SK-N-SH treated with all-trans-retinoic acid at 6 μM for 48 hours (cell line): ENCODE results near the gene SORCS3.

ENCODE experiments used
- ATAC-seq: fragments of 200-7000 bp; cut with Tn5 transposase; 3 replicates; pipeline ENCODE4 v1.9.1; 2020; ENCODE audit warnings: mild to moderate bottlenecking, moderate library complexity
- ARNTL ChIP-seq: fragments of 450-650 bp; formaldehyde crosslinking; IDR thresholded peaks from 2 replicates; pipeline ENCODE4 v1.5.0; 2020; ENCODE audit warnings: low read depth, mild to moderate bottlenecking, moderate library complexity, borderline replicate concordance
- BACH2 ChIP-seq: fragments of 250-450 bp; sonication (Bioruptor Pico); IDR thresholded peaks from 2 replicates; pipeline ENCODE4 v1.9.0; 2021; ENCODE audit warnings: mild to moderate bottlenecking, borderline replicate concordance
- CREB5 ChIP-seq: fragments of 250-450 bp; sonication (Bioruptor Pico); IDR thresholded peaks from 2 replicates; pipeline ENCODE4 v1.5.1; 2020; ENCODE audit warnings: low read depth, mild to moderate bottlenecking, moderate library complexity
- CSDC2 ChIP-seq: fragments of 250-450 bp; sonication (Bioruptor Pico); IDR thresholded peaks from 2 replicates; pipeline ENCODE4 v1.5.0; 2020; ENCODE audit warnings: mild to moderate bottlenecking, moderate library complexity
- CSRNP3 ChIP-seq: fragments of 250-450 bp; sonication (Bioruptor Pico); IDR thresholded peaks from 2 replicates; pipeline ENCODE4 v1.5.1; 2021; ENCODE audit warnings: mild to moderate bottlenecking, moderate library complexity
- ESRRG ChIP-seq: fragments of 250-450 bp; sonication (Bioruptor Pico); IDR thresholded peaks from 2 replicates; pipeline ENCODE4 v1.6.1; 2021; ENCODE audit warnings: mild to moderate bottlenecking
- GLIS3 ChIP-seq: fragments of 250-450 bp; sonication (Bioruptor Pico); IDR thresholded peaks from 2 replicates; pipeline ENCODE4 v1.5.0; 2020; ENCODE audit warnings: mild to moderate bottlenecking, moderate library complexity
- ISL1 ChIP-seq: fragments of 250-450 bp; sonication (Bioruptor Pico); IDR thresholded peaks from 2 replicates; pipeline ENCODE4 v2.1.2; 2022; ENCODE audit warnings: mild to moderate bottlenecking, moderate library complexity
- OSR1 ChIP-seq: fragments of 250-450 bp; sonication (Bioruptor Pico); IDR thresholded peaks from 2 replicates; pipeline ENCODE4 v1.8.0; 2022; ENCODE audit warnings: moderate library complexity, mild to moderate bottlenecking, inconsistent platforms
- PATZ1 ChIP-seq: fragments of 250-450 bp; sonication (Bioruptor Pico); IDR thresholded peaks from 2 replicates; pipeline ENCODE4 v1.8.0; 2020; ENCODE audit warnings: mild to moderate bottlenecking, moderate library complexity, borderline replicate concordance
- POU6F1 ChIP-seq: fragments of 250-450 bp; sonication (Bioruptor Pico); IDR thresholded peaks from 2 replicates; pipeline ENCODE4 v1.8.0; 2021; ENCODE audit warnings: low read depth, mild to moderate bottlenecking, moderate library complexity, borderline replicate concordance
- PPARA ChIP-seq: fragments of 250-450 bp; sonication (Bioruptor Pico); IDR thresholded peaks from 2 replicates; pipeline ENCODE4 v1.5.0; 2020; ENCODE audit warnings: mild to moderate bottlenecking, borderline replicate concordance
- RARB ChIP-seq: fragments of 250-450 bp; sonication (Bioruptor Pico); IDR thresholded peaks from 2 replicates; pipeline ENCODE4 v1.8.0; 2021; ENCODE audit warnings: mild to moderate bottlenecking, moderate library complexity
- SNAI2 ChIP-seq: fragments of 250-450 bp; sonication (Bioruptor Pico); IDR thresholded peaks from 2 replicates; pipeline ENCODE4 v1.5.0; 2020; ENCODE audit warnings: mild to moderate bottlenecking, moderate library complexity
- TCF4 ChIP-seq: fragments of 250-450 bp; sonication (Bioruptor Pico); IDR thresholded peaks from 2 replicates; pipeline ENCODE4 v1.8.0; 2021; ENCODE audit warnings: mild to moderate bottlenecking, moderate library complexity, borderline replicate concordance
- TOX ChIP-seq: fragments of 250-450 bp; sonication (Bioruptor Pico); IDR thresholded peaks from 2 replicates; pipeline ENCODE4 v1.8.0; 2021; ENCODE audit warnings: mild to moderate bottlenecking, moderate library complexity, borderline replicate concordance
- TSHZ2 ChIP-seq: fragments of 250-450 bp; sonication (Bioruptor Pico); IDR thresholded peaks from 2 replicates; pipeline ENCODE4 v1.5.0; 2020; ENCODE audit warnings: mild to moderate bottlenecking, moderate library complexity
- ZC3H10 ChIP-seq: fragments of 250-450 bp; sonication (Bioruptor Pico); IDR thresholded peaks from 2 replicates; pipeline ENCODE4 v1.5.1; 2021; ENCODE audit warnings: mild to moderate bottlenecking, moderate library complexity
- ZFP3 ChIP-seq: fragments of 250-450 bp; sonication (Bioruptor Pico); IDR thresholded peaks from 2 replicates; pipeline ENCODE4 v1.5.0; 2020; ENCODE audit warnings: mild to moderate bottlenecking, moderate library complexity
- ZFP30 ChIP-seq: fragments of 450-650 bp; formaldehyde crosslinking; IDR thresholded peaks from 2 replicates; pipeline ENCODE4 v1.5.0; 2022; ENCODE audit warnings: mild to moderate bottlenecking, moderate library complexity
- ZNF70 ChIP-seq: fragments of 450-650 bp; formaldehyde crosslinking; IDR thresholded peaks from 2 replicates; pipeline ENCODE4 v1.5.0; 2020; ENCODE audit warnings: mild to moderate bottlenecking, moderate library complexity
- ZNF8 ChIP-seq: fragments of 450-650 bp; formaldehyde crosslinking; IDR thresholded peaks from 2 replicates; pipeline ENCODE4 v1.5.0; 2020; ENCODE audit warnings: mild to moderate bottlenecking, moderate library complexity

The SORCS3 gene

GRCh38 chr10:104663563-104663962, 22.5 kb downstream of the SORCS3 start:
- ATAC-seq: no peak
- TF ChIP-seq ZNF70 (CRISPR knock-in tag) (no peak), RARB (no peak), ARNTL (CRISPR knock-in tag) (no peak), POU6F1 (CRISPR knock-in tag) (no peak), OSR1 (CRISPR knock-in tag) (no peak), GLIS3 (no peak), ZFP3 (CRISPR knock-in tag) (no peak), CSRNP3 (CRISPR knock-in tag) (no peak), ZFP30 (no peak), CREB5 (no peak), PPARA (CRISPR knock-in tag) (no peak), SNAI2 (CRISPR knock-in tag) (no peak), BACH2 (CRISPR knock-in tag) (no peak), ISL1 (CRISPR knock-in tag) (no peak)

- TF ChIP-seq ARNTL (CRISPR knock-in tag) (no peak), PPARA (CRISPR knock-in tag) (no peak), GLIS3 (no peak)
- ATAC-seq: no peak
Measured at GRCh38 chr10:104664205-104664604, 23.1 kb downstream of the SORCS3 start.

- no peak for ATAC-seq
- no peak for TF ChIP-seq TCF4 (CRISPR knock-in tag)
- no peak for TF ChIP-seq RARB
- no peak for TF ChIP-seq OSR1 (CRISPR knock-in tag)
- TF ChIP-seq TSHZ2 (CRISPR knock-in tag): no peak
- no peak for TF ChIP-seq ZC3H10
- TF ChIP-seq ZFP3 (CRISPR knock-in tag): no peak
- TF ChIP-seq ESRRG (CRISPR knock-in tag): no peak
- no peak for TF ChIP-seq TOX (CRISPR knock-in tag)
- no peak for TF ChIP-seq ZNF70 (CRISPR knock-in tag)
- no peak for TF ChIP-seq PPARA (CRISPR knock-in tag)
- no peak for TF ChIP-seq ZFP30
- TF ChIP-seq PATZ1 (CRISPR knock-in tag): no peak
Measured at GRCh38 chr10:104665174-104665573, 24.1 kb downstream of the SORCS3 start.

- no peak for ATAC-seq
- no peak for TF ChIP-seq ZNF70 (CRISPR knock-in tag)
- no peak for TF ChIP-seq CSDC2 (CRISPR knock-in tag)
- no peak for TF ChIP-seq ZNF8 (CRISPR knock-in tag)
- no peak for TF ChIP-seq POU6F1 (CRISPR knock-in tag)
- no peak for TF ChIP-seq ZFP30
- TF ChIP-seq GLIS3: no peak
- TF ChIP-seq PATZ1 (CRISPR knock-in tag): no peak
- TF ChIP-seq RARB: no peak
Measured at GRCh38 chr10:104666106-104666505, 25.0 kb downstream of the SORCS3 start.
